ENCODE measurements around the gene PARP12. TPM values are rescaled to one million over a fixed set of nuclear protein-coding genes. Genes with fewer than 3 reads are reported as not detected.

PARP12 gene
- total and polyA plus RNA-seq, 9 donors, result 15.7 to 43.5 (median 23.2) TPM

DNA sequence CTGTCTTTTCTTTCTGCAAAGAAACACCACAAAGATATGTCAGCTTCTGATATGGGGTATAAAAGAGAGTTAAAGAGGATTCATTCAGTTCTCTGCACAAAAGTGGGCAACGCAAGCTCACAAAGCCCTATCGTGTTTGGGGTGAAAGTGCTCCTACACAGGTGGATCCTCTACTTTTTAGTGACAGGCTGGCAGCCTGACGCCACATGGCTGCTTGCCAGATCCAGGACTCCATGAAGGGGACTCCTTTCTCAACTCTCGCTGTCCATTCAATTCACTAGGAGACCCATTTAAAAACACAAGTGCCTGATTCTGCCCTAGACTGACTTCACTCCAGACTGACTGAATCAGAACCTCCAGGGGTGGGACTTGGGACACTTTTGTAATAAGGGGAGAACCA lies 8.0 kb downstream of the PARP12 start:
- intact Hi-C loops (cut with DNase I), result no loop called here
- H3K4me3 ChIP-seq, result no peak overlapping the region
- peaks cover 5% of the 10 kb centered on the region for H3K4me1 ChIP-seq (ENCODE audit: insufficient read depth)
- H3K9me3 ChIP-seq, result no peaks in the 10 kb centered on the region
- TF ChIP-seq EP300 (IDR thresholded peaks at IDR 0.05) (no peak), POLR2A (IDR thresholded peaks at IDR 0.05) (no peak)
- TF ChIP-seq, protein P1, sequence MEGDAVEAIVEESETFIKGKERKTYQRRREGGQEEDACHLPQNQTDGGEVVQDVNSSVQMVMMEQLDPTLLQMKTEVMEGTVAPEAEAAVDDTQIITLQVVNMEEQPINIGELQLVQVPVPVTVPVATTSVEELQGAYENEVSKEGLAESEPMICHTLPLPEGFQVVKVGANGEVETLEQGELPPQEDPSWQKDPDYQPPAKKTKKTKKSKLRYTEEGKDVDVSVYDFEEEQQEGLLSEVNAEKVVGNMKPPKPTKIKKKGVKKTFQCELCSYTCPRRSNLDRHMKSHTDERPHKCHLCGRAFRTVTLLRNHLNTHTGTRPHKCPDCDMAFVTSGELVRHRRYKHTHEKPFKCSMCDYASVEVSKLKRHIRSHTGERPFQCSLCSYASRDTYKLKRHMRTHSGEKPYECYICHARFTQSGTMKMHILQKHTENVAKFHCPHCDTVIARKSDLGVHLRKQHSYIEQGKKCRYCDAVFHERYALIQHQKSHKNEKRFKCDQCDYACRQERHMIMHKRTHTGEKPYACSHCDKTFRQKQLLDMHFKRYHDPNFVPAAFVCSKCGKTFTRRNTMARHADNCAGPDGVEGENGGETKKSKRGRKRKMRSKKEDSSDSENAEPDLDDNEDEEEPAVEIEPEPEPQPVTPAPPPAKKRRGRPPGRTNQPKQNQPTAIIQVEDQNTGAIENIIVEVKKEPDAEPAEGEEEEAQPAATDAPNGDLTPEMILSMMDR (IDR thresholded peaks at IDR 0.05), result no peak
- no peak for DNase-seq
- WGBS, 3 donors, result 86 to 93% (median 91%) methylated on average over 4 of the region's 4 CpGs
- no peaks in the 10 kb centered on the region for H3K27me3 ChIP-seq
- H3K27ac ChIP-seq, result no peak overlapping the region
- no peaks in the 10 kb centered on the region for H3K36me3 ChIP-seq

DNA sequence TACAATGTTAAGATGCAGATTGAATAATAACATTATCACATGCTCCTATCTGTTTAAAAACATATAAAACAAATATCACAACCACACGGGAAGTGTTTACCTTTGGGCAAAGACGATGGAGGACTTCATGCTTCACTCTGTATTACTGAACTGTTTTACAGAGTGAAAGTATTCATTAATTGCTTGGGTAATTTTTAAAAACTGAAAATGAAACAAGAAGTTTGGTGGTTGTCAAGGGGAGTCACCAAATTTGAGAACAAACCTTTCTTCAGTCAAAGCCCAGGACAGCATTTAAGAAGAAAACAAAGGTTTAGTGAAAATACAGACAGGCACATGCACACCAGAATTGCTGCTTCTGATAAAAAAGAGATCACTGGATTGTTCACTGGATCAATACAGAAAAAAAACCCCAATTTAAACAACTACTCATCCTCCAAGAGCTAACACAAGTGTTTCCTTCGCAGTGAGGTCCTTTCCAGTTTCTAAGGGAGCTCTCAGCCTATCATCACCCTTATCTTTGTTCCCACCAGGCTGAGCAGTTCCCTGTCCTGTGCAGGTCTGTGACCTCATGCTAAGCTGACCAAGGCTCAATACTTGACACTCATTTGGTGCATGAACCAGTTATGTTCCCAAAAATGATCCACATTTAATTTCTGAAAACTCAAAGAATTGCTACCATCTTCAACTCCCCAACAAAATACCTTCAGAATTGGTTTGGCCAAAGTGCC lies 8.8 kb downstream of the PARP12 start:
- Histone ChIP-seq H3K9me3 (no peaks in the 10 kb centered on the region), H3K4me1 (ENCODE audit: insufficient read depth) (peaks cover 4% of the 10 kb centered on the region), H3K27ac (no peak overlapping the region), H3K36me3 (no peaks in the 10 kb centered on the region), H3K4me3 (no peak overlapping the region), H3K27me3 (no peaks in the 10 kb centered on the region)
- WGBS, 3 donors, result 80 to 89% (median 86%) methylated on average over 3 of the region's 3 CpGs
- DNase-seq, result no peak
- intact Hi-C loops (cut with DNase I), result no loop called here
- TF ChIP-seq POLR2A (IDR thresholded peaks at IDR 0.05) (no peak), EP300 (IDR thresholded peaks at IDR 0.05) (no peak)
- TF ChIP-seq, protein P1 (IDR thresholded peaks at IDR 0.05), result no peak

DNA sequence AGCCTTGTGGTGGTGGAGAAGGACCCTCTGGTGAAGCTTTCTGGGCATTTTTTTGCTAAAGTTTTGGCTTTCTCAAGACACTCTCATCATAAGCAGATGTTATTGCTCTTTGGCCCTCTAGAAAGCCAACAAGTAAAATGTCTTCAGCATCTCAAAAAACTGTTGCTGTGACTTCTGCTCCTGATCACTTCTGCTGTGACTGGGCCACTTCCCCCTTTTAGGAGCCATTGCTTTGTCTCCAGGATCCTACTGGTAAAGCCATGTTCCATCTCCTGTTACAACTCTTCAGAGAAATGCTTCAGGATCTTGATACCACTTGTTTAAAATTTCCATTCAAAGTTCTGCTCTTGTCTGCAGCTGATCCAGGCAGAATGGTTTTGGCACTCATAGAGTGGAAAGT lies 10.9 kb downstream of the PARP12 start:
- no peak overlapping the region for H3K4me3 ChIP-seq
- no peaks in the 10 kb centered on the region for H3K36me3 ChIP-seq
- TF ChIP-seq, protein P1 (IDR thresholded peaks at IDR 0.05), result no peak
- TF ChIP-seq EP300 (IDR thresholded peaks at IDR 0.05) (no peak), POLR2A (IDR thresholded peaks at IDR 0.05) (no peak)
- intact Hi-C loops (cut with DNase I), result no loop called here
- H3K27ac ChIP-seq, result no peak overlapping the region
- no peak for DNase-seq
- no peaks in the 10 kb centered on the region for H3K27me3 ChIP-seq
- H3K4me1 ChIP-seq (ENCODE audit: insufficient read depth), result peaks cover 3% of the 10 kb centered on the region
- H3K9me3 ChIP-seq, result no peaks in the 10 kb centered on the region

DNA sequence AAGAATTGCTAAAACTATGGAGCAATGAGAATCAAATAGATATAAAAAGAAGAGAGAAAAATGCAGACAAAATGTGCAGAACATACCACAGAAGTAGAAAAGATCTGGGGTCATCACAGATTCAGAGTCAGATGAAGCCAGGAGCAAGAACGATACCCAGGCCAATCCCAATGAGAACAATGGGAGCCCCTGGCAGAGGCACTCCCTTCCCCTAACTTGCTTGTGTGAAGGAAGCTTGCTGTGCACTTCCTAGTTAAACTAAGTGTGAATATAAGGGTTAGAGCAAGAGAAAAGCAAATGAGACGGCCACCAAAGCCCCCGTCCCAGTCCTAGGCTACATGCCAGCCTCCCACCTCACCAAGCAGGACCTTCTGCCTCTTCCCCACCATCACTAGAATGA lies 12.7 kb downstream of the PARP12 start:
- H3K4me3 ChIP-seq, result no peak overlapping the region
- 74 to 82% (median 81%) methylated on average over 3 of the region's 3 CpGs for WGBS, 3 donors
- no peak overlapping the region for H3K27ac ChIP-seq
- peaks cover 3% of the 10 kb centered on the region for H3K4me1 ChIP-seq (ENCODE audit: insufficient read depth)
- TF ChIP-seq, protein P1 (IDR thresholded peaks at IDR 0.05), result no peak
- TF ChIP-seq EP300 (IDR thresholded peaks at IDR 0.05) (no peak), POLR2A (IDR thresholded peaks at IDR 0.05) (no peak)
- H3K9me3 ChIP-seq, result no peaks in the 10 kb centered on the region
- no peaks in the 10 kb centered on the region for H3K27me3 ChIP-seq
- no peaks in the 10 kb centered on the region for H3K36me3 ChIP-seq
- no peak for DNase-seq
- intact Hi-C loops (cut with DNase I), result no loop called here

Data from ovary (tissue), 9 donors.